Measurements from ENCODE around the gene ECSCR. TPM values are rescaled to one million over a fixed set of nuclear protein-coding genes. Genes with fewer than 3 reads are reported as not detected.

The ECSCR gene
- total and polyA plus RNA-seq, 7 donors, result 7.6 to 25.4 (median 13.3) TPM

DNA sequence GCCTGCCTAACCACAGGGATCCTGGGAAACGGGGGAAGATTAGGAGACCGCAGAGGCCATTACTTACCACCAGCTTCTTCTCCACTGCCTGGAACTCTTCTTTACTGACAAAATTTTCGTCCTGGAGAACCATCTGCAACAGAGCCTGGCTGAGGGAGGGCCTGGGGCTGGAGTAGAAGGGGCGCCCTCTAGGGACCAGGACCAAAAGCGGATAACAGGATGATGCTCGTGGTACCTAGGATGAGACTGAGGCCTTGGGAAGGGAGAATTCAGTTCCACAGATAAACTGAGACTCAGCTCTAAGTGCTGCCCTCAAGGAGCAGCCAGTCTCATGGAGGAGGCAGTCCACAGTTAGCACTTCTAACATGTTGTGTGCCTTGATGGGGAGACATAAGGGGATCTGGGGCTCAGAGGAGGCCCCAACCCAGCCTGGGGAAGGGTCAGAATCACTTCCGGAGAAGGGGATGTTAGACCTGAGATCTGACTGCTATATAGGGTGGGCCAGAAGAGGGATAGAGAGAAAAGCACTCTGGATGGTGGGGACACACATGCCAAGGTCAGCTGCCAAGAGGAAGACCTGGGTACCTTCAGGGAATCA, 59.9 kb downstream of the ECSCR start:
- intact Hi-C loops (cut with DNase I), result no loop called here
- Histone ChIP-seq H3K36me3 (ENCODE audit: insufficient read depth in 1 of 2, low read depth in 1 of 2) (peaks cover 0 to 8% of the 10 kb centered on the region in 2 donors), H3K4me3 (peak overlapping the region; percentile 71), H3K27ac (peak overlapping the region; percentile 92), H3K4me1 (peaks cover 16% of the 10 kb centered on the region), H3K27me3 (ENCODE audit: insufficient read depth in 3 of 3, low read length in 2 of 3) (no peaks in the 10 kb centered on the region), H3K9me3 (no peaks in the 10 kb centered on the region)
- TF ChIP-seq, protein P1, sequence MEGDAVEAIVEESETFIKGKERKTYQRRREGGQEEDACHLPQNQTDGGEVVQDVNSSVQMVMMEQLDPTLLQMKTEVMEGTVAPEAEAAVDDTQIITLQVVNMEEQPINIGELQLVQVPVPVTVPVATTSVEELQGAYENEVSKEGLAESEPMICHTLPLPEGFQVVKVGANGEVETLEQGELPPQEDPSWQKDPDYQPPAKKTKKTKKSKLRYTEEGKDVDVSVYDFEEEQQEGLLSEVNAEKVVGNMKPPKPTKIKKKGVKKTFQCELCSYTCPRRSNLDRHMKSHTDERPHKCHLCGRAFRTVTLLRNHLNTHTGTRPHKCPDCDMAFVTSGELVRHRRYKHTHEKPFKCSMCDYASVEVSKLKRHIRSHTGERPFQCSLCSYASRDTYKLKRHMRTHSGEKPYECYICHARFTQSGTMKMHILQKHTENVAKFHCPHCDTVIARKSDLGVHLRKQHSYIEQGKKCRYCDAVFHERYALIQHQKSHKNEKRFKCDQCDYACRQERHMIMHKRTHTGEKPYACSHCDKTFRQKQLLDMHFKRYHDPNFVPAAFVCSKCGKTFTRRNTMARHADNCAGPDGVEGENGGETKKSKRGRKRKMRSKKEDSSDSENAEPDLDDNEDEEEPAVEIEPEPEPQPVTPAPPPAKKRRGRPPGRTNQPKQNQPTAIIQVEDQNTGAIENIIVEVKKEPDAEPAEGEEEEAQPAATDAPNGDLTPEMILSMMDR (IDR thresholded peaks at IDR 0.05), result peak; percentile 35
- DNase-seq, result peak in 1 of 2 donors; percentile 32
- WGBS, 3 donors, result 72 to 80% (median 77%) methylated on average over 7 of the region's 7 CpGs
- peak in 2 of 4 donors; percentile 31 to 34 for ATAC-seq

DNA sequence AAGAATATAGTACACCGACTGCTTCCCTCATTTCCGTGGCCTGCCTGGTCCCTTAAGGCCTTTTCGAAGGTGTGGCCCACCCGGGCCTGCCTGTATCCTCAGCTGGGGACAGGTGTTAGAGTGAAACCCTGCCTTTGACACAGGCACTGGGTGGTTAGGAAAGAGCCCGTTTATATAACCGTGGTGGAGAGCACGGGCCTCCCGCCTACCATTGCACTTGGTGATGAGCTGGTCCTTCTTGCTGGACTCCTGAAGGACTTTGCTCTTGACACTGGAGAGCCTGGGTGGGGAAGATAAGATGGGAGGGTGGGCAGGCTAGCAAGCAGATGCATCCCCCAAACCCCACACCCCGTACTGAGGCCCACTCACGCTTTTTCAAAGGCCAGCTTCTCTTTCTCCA, 61.0 kb downstream of the ECSCR start:
- 84 to 92% (median 84%) methylated on average over 10 of the region's 10 CpGs for WGBS, 3 donors
- Histone ChIP-seq H3K9me3 (no peaks in the 10 kb centered on the region), H3K27ac (no peak overlapping the region), H3K4me1 (peaks cover 23% of the 10 kb centered on the region), H3K27me3 (ENCODE audit: insufficient read depth in 3 of 3, low read length in 2 of 3) (no peaks in the 10 kb centered on the region), H3K4me3 (no peak overlapping the region), H3K36me3 (ENCODE audit: insufficient read depth in 1 of 2, low read depth in 1 of 2) (peaks cover 0 to 8% of the 10 kb centered on the region in 2 donors)
- no peak for ATAC-seq
- peak in 1 of 2 donors; percentile 32 for DNase-seq
- TF ChIP-seq, protein P1 (IDR thresholded peaks at IDR 0.05), result no peak
- intact Hi-C loops (cut with DNase I), result no loop called here

DNA sequence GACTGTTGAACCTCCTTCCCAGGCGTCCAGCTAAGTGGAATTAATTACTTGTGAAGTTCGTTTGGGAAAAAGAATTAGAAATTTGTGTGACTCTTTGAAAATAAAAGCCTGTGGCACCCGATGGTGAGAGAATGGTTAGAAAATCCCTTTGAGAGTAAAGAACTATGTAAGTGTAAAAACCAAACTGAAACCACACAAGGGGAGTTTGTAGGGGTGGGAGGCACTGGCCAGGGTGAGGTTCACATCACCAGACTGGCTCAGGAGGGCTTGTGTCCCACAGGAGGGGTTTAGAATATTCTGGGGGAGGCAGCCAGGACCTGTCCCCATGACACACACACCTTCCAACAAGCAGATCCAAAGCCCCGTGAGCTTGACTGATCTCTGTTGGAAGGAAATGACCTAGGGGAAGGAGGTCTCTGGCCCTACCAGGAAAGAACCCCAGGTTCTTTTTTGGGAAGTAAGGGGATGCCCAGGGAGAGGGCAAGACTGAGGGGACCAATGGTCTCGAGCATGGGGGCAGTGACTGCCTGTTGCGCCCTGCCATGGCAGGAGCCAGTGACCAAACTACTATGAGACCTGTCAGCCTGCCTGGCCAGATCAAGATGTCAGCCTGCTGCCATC, 62.9 kb downstream of the ECSCR start:
- TF ChIP-seq, protein P1 (IDR thresholded peaks at IDR 0.05), result no peak
- no peaks in the 10 kb centered on the region for H3K9me3 ChIP-seq
- H3K27me3 ChIP-seq (ENCODE audit: insufficient read depth in 3 of 3, low read length in 2 of 3), result no peaks in the 10 kb centered on the region
- H3K4me3 ChIP-seq, result no peak overlapping the region
- ATAC-seq (no peak), DNase-seq (peak in 1 of 2 donors; percentile 36)
- H3K27ac ChIP-seq, result peak overlapping the region; percentile 41
- intact Hi-C loops (cut with DNase I), result no loop called here
- whole genome bisulfite sequencing, 3 donors, result 75 to 87% (median 75%) methylated on average over 6 of the region's 6 CpGs
- H3K4me1 ChIP-seq, result peaks cover 35% of the 10 kb centered on the region
- H3K36me3 ChIP-seq (ENCODE audit: insufficient read depth in 1 of 2, low read depth in 1 of 2), result peaks cover 0 to 8% of the 10 kb centered on the region in 2 donors

Other genes starting within 250 kb of the ECSCR start
- 100 to 1,000 TPM in 3 of 4 donors, 10 to 100 TPM in 1; 96.5 to 153 (median 134) TPM for gene MATR3, start 169.0 kb downstream of the ECSCR start, total RNA-seq
- gene MATR3, start 169.0 kb downstream of the ECSCR start, polyA plus RNA-seq, result 100 to 1,000 TPM in 1 of 3 donors, 10 to 100 TPM in 2; 92.4 to 110 (median 97.1) TPM
- 100 to 1,000 TPM; 111 to 144 (median 116) TPM for gene PAIP2, start 120.9 kb downstream of the ECSCR start, total RNA-seq
- 100 to 1,000 TPM; 113 to 252 (median 143) TPM for gene PAIP2, start 120.9 kb downstream of the ECSCR start, polyA plus RNA-seq
- not detected for gene SLC23A1, start 79.4 kb downstream of the ECSCR start, total RNA-seq
- under 1 TPM in 1 of 3 donors, not detected in 2; 0.03 TPM for gene SLC23A1, start 79.4 kb downstream of the ECSCR start, polyA plus RNA-seq
- 1 to 10 TPM in 2 of 4 donors, under 1 TPM in 2; 0.57 to 1.2 (median 0.84) TPM for gene MZB1, start 72.8 kb downstream of the ECSCR start, total RNA-seq
- gene MZB1, start 72.8 kb downstream of the ECSCR start, polyA plus RNA-seq, result under 1 TPM; 0.03 to 0.25 (median 0.25) TPM
- gene PROB1, start 67.6 kb downstream of the ECSCR start, total RNA-seq, result 10 to 100 TPM; 42.3 to 86.7 (median 67.9) TPM
- gene PROB1, start 67.6 kb downstream of the ECSCR start, polyA plus RNA-seq, result 10 to 100 TPM; 15.2 to 31.3 (median 30.1) TPM
- gene SPATA24, start 58.7 kb downstream of the ECSCR start, total RNA-seq, result 10 to 100 TPM in 2 of 4 donors, 1 to 10 TPM in 2; 6.7 to 14.6 (median 10.6) TPM
- 10 to 100 TPM; 11.2 to 18.8 (median 18.3) TPM for gene SPATA24, start 58.7 kb downstream of the ECSCR start, polyA plus RNA-seq
- 10 to 100 TPM in 2 of 4 donors, 1 to 10 TPM in 2; 9.0 to 10.7 (median 10.2) TPM for gene DNAJC18, start 23.2 kb downstream of the ECSCR start, total RNA-seq
- 10 to 100 TPM in 2 of 3 donors, 1 to 10 TPM in 1; 2.6 to 14.5 (median 13.7) TPM for gene DNAJC18, start 23.2 kb downstream of the ECSCR start, polyA plus RNA-seq
- not detected for gene SMIM33, start 8.3 kb upstream of the ECSCR start, total RNA-seq
- not detected for gene SMIM33, start 8.3 kb upstream of the ECSCR start, polyA plus RNA-seq
- 10 to 100 TPM in 1 of 4 donors, 1 to 10 TPM in 3; 7.1 to 13.2 (median 8.4) TPM for gene STING1, start 20.0 kb upstream of the ECSCR start, total RNA-seq
- 1 to 10 TPM; 4.4 to 6.3 (median 4.8) TPM for gene STING1, start 20.0 kb upstream of the ECSCR start, polyA plus RNA-seq
- 100 to 1,000 TPM; 156 to 175 (median 164) TPM for gene UBE2D2, start 98.6 kb upstream of the ECSCR start, total RNA-seq
- gene UBE2D2, start 98.6 kb upstream of the ECSCR start, polyA plus RNA-seq, result 100 to 1,000 TPM; 107 to 243 (median 126) TPM
- gene CXXC5, start 185.6 kb upstream of the ECSCR start, total RNA-seq, result 10 to 100 TPM; 31.9 to 88.3 (median 48.5) TPM
- gene CXXC5, start 185.6 kb upstream of the ECSCR start, polyA plus RNA-seq, result 10 to 100 TPM; 24.5 to 48.5 (median 27.0) TPM